Measurements from ENCODE around the gene ATG4C.
"Not testable (repeated sequence)": the region's sequence is repeated elsewhere in the genome, so short reads cannot be mapped to it uniquely, and the experiment has no call there.

ATG4C gene

DNA sequence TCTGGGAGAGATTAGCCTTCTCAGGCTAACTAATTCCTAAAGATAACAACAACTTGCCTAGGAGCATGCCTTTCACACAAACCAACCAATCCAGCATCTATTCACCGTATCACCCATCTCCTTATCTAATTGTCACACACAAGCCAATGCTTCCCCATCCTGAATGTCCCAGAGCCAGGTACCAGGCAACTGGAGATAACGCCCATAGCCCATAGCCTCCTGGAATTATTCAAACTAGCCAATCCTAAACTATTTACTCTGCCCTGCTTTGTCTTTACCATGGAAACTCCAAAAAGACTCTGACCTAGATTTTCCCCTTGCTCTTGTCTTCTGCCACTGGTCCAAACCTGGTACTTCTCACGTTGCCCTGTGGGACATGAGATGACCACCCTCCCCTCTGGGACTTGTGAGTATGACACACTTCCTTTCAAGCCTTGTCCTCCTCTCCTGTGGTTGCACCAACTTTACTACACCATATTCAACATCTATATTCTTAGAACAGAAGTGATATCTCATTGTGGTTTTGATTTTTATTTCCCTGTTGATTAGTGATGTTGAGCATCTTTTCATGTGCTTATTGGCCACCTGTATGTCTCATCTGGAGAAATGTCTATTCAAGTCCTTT, 8.8 kb upstream of the ATG4C start:
- no peak for DNase-seq

DNA sequence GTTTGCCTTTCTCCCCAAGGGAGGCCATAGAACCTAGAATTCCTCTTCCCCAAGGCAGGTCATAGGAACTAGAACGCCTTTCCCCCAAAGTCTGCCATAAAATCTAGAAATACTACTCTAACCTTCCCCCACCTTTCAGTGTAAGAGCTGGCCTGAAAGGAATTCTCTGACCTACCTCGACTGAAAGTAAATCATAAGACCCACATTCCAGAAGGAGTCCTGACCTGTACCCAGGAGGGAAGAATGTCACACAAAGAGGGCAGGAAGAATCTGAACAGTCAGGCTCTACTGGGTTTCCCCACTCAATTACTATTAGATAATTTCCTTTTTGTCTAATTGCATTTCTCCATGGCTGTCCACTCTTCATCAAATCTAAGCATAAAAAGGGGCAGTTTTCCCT, 5.7 kb upstream of the ATG4C start:
- no peak for DNase-seq

DNA sequence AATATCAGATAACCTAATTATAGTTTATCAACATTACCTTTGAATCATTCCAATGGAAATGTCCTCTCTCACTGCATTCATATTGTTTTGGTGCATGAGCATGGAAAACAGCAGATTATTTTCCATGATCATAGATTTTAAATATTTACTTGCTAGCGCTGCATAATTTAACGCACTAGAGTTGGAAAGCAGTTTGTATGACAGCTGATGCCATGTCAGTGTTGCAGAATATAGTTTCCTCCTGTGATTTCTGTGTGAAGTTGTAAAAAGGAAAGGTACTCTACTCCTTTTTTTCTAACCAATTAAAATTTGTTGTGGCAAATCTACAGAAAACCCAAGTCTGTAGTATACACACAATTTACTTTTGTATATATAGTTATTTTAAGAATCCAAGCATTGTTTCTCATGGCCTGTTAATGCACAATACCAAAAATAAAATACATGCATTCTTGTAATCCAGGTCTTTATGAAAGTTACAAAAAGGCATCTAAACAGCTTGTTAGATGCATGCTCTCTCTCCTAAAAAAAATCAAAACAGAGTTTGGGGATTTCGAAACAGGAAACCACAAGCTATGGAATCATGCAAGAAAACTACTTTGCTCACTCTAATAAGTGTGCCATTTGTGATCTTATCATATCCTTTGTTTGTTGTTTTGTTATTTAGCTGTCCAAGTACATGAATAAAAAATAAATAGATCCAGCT, 1.9 kb upstream of the ATG4C start:
- DNase-seq, result no peak

DNA sequence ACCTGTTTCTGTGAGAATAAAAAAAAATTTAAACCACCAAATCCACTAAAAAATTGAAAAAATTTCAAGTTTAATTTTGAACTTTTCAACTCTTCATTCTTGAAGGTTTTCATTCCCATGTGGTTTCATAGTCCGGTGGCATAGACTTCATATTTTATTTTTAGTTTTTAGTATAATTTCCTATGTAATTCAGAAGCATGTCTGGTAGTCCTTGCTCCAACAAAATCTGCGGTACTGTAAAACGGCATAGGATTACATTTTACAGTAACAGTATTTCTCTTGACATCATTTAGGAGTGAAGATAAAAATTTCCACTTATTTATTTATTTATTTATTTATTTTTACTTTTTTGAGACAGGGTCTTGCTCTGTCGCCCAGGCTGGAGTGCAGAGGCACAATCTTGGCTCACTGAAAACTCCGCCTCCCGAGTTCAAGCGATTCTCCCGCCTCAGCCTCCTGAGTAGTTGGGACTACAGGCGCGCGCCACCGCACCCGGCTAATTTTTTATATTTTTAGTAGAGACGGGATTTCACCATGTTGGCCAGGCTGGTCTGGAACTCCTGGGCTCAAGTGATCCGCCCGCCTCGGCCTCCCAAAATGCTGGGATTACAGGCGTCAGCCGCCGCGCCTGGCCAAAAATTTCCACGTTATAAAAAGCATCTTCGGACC, 1.3 kb upstream of the ATG4C start:
- DNase-seq, result not testable (repeated sequence)

DNA sequence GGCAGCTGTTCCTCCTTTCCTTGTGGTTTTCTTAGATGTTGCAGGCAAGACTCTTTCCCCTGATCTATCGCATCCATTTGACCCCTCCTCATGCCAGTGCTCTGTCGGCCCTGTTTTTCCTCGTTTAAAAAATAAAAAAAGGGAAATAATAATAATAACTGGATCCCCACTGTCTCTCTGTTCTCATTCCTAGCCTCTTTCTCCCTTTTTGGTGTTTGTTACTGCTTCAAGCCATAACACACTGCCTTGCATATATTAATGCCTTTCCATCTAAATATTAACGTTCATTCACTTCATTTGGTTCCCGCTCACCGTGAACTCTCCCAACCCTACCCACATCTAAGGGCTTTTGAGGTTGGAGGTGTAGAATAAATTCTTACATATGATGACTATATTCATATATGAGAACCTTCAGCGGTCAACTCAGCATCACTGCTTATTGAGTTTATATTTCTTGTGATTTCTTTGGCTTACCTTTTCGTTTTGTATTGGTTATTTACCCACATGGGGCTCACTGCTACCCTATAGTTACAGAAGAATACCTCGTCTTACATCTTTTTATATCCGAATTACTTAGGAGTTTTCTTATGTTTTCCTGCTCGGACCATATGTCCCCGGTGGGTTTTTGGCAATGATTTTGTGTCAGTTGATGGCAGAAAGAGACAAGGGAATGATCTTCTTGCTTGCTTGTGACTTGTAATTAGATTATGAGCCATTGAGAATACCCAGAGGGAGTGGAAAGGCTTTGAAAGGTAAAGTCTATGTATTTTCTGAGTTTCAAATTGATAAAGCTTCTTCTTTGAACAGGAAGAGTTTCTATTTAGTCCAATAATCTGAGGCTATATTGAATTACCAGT, 805 bp downstream of the ATG4C start:
- DNase-seq, result no peak

DNA sequence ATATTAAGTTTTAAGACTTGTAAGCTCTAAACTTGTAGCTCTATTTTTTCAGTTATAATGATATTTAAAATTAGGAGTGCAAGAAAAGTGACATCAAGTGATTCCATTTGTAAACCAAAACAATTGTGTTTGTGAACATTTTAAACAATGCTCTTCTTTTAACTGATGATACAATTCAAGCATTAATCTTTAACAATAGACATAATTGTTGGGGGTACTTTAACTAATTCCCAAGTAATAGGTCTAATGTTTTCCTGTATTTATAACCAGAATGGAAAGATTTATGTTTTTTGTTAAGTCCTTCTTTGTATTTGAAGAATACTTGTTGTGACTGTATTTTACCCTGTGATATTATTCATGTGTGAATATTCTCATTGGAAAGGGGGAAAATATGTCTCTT, 6.8 kb downstream of the ATG4C start:
- no peak for DNase-seq

DNA sequence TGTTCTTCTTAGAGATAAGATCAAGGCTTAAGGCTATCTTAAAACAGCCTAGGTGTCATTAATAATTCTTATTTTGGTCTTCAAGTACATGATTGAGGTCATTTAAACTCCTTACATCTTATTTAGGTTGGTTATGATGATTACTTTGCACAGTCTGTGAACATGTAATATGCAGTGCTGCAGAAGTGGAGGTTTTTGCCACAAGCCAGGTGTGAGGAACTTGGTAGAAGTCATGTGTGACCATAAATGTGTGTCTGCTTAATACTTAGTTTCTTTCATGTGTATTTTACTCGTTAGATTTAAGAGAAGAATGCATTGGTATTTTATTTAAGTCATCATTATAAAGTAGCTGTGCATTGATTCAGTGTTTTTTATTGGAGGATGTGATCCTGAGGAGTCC, 10.1 kb downstream of the ATG4C start:
- no peak for DNase-seq

DNA sequence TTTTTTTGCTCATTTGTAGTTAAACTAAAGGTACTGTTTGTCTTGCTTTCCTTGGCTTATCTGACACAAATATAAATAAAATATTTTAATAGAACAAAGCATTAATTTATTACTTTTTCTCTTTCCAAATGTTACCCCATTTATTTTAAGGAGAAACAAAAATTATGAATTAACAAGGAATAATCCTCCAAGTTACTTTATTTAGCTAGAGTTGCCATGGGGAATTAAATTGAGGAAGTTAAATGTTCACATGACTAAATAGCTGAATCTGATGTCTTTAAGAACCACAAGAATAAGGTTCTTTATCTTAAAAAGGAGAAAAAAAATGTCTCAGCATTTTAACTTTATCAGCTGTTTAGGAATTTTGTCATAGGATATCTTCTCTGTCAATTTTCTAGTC, 12.3 kb downstream of the ATG4C start:
- no peak for DNase-seq

DNA sequence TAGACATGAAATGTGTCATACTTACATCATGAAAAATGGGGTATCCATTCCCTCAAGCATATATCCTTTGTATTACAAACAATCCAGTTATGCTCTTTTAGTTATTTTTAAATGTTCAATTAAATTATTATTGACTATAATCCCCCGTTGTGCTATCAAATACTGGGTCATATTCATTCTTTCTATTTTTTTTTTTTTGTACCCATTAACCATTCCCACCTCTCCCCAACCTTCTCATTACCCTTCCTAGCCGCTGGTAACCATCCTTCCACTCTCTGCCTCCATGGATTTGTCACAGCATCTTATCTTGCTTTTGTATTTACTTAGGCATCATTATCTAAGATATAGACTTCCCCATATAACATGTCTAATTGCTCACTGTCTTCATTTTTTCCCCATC, 15.8 kb downstream of the ATG4C start:
- DNase-seq, result no peak

DNA sequence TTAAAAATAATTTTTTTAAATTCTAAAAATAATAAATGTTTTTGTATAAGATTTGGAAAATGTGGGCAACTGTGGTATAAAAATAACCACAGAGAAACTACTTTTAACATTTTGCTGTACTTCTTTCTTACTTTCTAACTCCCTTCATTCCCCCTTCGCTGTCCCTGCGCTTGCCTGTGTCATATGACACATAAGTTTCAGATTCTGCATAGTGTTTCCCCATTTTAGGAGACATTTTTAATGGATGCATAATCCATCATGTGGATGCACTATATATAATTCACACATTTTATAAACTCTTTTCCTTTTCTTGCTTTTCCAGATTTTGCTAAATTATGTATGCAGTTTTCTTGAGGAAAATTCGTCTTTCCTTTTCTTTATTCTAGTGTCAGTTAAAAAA, 16.3 kb downstream of the ATG4C start:
- no peak for DNase-seq

DNA sequence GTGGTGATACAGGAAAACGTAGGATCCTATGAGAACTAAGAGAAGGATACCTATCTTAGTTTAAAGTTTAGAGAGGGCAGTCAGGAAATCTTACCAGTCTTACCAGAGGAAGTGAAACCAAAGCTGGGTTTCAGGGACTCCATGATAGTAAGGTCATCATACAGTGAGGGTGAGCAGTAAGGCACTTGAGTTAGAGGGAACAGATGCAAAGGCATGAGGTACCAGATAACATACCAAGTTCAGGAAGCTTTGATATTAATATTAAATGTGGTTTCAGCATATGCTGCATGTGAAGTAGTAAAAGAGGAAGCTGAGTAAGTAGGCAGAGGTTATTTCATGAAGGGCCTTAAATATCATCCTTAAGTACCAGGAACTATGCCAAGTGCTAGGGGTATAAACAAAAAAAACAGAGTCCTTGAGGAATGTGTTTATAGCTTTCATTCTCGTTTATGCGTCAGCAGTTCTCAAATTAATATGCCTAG, 16.9 kb downstream of the ATG4C start:
- DNase-seq, result no peak

DNA sequence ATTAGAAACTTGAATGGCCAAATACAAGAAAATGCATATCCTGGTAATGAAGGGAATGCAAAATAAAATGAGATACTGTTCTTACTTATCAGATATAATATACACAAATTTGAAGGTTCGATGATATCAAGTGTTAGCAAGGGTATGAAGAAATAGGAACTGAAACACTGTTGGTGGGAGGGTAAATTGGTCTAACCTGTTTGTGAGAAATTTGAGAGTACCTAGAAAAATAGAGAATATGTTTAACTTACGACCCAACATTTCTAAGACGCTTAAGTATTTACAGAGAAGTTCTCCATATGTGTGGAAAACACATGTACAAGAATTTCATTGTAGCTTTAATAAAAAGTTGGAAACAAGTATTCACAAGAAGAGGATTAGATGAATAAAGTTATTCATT, 25.9 kb downstream of the ATG4C start:
- DNase-seq, result no peak

DNA sequence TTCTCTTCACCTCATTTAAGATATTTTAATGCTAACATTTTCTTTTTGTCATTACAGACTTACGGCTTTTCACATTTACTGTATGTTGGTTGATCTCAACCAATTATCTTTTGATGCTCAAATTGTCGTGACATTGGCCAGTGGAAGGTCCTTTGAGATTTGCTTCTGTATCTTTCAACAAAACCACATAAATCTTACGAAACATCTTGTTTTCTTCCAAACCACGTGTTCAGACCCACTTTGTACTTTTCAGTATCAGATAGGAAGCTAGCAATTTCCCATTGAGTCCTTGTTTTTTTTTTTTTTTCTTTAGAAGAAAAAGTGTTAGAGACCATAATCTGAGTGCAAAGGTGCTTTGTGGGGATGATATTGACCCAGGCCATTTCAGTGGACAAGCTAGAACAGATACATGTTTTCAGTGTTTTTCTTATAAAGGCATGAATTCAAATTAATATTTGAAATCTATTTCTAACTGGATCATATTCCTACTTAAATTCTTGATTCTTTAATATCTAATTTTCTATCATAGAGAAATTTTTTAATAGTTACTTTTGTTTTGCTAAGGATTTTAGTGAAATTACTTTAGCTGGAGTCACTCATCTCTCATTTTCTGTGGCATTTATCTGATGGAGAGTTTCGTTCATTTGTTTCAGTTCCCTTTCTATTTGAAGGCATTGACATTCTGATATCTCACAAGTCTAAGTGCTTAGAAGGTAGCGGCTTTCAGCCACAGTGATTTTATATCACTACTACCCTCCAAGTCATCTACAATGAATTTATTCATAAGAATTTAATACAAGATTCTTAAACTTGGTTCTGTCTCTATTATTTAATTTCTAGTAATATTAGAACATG, 26.7 kb downstream of the ATG4C start:
- DNase-seq, result no peak

DNA sequence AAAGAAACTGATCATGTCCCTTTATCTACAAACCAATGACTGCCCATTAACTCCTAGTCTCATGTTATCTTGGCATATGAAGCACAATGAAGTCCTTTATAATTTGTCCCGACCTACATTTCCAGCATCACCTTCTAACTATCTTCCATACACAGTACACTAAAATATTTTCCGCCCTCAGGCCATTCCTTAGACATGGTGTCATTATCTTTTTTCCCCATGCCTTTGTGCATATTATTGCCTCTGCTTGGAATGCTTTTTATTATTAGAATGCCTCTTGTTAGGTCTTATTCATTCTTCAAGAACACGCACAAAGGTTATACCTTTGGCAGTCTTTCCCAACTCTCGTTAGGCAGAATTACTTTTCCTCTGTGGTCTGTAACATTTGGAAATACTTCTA, 39.6 kb downstream of the ATG4C start:
- no peak for DNase-seq

DNA sequence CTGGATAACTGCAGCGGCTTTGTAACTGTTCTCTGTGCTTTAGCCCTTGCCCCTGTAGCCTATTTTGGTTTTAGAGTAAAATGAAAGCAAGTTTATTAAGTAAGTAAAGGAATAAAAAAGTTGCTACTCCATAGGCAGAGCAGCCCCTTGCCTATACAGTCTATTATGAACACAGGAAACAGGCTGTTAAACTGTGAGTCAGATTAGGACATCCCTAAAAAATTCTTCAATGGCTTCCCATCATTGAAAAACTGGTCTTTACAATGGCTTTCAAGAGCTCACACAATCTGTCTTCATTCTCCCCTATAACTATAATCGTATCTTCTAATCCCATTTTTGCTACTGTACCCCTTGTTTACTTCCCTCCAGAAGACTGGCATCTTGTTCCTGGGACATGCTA, 43.0 kb downstream of the ATG4C start:
- DNase-seq, result no peak

DNA sequence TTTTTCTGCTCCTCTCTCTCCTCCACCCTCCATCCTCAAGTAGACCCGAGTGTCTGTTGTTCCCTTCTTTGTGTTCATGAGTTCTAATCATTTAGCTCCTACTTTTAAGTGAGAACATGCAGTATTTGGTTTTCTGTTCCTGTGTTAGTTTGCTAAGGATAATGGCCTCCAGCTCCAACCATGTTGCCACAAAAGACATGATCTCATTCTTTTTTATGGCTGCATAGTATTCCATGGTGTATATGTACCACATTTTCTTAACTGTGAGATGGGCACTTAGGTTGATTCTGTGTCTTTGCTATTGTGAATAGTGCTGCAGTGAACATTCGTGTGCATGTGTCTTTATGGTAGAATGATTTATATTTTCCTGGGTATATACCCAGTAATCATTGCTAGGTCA, 43.9 kb downstream of the ATG4C start:
- DNase-seq, result not testable (repeated sequence)

DNA sequence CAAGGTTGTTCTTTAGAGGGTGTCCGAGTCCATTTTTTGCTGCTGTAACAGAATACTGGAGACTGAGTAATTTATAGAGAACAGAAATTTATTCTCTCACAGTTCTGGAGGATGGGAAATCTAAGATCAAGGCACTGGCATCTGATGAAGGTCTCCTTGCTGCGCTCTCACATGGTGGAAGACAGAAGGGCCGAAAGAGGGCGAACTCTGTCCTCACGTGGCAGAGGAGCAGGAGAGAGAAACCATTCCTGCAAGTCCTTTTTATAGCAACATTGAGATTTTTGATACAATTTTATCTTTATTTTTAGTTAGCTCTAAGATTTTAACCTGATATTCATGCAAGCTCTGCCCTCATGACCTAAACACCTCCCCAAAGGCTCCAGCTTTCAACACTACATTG, 48.3 kb downstream of the ATG4C start:
- no peak for DNase-seq

DNA sequence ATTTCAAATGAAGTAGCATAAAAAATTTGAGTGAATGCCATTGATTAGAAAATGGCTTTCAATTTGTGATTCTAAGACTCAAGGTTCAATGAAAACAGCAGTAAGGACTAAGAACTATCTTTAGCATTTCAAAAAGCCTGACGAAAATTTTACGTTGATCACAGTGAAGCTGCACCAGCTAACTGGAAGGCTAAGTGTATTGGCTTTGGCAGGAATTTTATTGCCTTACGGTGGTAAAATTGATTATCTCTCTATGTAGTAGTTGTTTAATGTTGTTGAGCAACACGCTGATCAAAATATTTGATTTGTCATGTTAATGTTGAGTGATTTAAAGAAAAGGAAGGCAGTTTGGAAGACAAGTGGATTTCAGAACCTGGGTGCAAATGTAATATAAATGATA, 49.6 kb downstream of the ATG4C start:
- no peak for DNase-seq

DNA sequence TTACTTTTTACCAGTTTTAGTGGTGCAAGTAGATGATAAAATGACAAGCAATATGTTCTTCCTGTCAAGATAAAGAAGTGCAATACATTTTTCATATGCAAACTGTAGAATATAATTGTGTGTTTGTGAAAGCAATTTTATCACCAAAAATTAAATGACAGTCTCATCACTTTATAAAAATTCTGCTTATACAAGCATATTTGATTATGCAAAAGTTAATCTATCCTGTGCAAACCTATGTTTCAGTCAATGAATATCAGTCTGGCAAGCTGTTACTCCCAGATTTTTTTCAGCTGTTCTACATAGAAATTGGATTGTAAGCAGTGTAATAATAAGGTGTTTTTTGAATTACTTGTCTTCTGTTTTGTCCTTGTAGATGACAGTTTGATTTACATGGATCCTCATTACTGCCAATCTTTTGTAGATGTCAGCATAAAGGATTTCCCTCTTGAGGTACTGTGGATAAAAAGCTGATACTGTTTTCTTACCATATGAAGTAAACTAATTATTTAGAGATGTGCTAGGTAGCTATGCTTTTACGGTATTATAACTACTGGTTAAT, 50.5 kb downstream of the ATG4C start:
- DNase-seq, result no peak

DNA sequence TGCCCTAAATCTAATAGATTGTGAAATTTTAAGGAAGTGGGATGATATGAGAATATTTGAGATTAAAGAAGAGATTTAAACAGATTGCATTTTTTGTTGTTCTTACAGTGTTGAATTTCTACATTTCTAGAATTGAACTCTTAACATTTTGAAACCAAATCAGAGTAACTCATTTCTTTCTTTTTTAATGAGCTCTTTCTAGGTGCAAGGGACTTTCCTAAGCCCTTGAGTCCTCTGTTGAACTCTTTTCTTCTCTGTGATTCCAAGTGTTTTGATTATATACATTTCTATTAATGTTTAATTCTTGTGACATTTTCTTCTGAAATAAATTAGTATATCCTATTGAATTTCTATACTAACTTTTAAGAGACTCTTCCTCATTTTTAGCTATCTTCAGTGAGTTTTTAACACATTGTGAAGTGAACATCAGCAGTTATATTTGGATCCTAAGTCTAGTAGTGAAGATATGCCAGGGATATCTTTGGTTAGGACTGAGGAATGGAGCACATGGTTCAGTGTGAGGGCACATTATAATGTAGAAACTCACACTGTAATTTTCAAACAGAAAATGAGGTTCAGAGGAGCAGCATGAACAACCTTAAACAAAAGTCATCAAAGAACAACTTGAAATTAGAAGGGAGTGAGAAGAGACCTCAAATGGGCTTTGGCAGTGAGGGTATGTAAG, 53.1 kb downstream of the ATG4C start:
- no peak for DNase-seq

DNA sequence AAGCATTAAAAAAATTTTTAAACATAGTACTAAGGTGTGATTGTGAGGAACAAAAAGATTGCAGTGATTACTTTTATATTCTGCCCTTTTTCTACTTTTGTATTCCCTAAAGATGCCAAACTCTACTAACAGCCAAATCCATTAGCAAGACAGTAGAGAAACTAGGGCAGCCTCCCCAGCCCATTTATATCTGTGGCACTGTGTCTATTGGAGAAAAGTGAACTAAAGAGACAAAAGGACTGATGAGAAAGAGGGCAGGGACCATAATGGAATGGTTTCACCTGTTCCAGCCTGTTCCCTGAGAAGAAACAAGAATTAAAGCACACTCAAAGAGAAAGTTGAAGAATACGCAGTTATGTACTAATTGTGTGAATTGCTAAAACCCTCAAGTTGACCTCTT, 56.6 kb downstream of the ATG4C start:
- DNase-seq, result no peak
